GM10847 (cell line): Measurements from ENCODE around the gene IL31RA.

Experiments
- POLR2A ChIP-seq: IDR thresholded peaks from 2 replicates; pipeline ENCODE4 v1.6.1; 2011; ENCODE audit not compliant: insufficient read length; ENCODE audit errors: extremely low read depth

Gene IL31RA

DNA sequence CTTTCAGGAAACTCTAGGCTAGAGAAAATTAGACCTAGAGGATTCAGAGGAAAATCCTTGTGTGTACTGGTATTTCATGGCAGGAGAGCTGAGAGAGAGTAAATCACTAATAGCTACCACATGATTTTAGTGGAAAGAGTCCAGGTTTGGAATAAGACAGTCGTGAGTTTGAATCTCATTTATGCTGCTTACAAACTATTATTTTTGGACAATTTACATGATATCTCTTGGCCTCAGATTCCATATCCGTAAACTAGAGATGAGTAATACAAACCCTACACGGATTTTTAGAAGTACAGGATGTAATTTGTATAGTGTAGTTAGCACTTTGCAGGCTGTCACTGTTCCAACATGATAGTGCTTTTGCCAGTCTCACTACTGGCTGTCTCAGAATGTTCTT is 2.7 kb downstream of the IL31RA start:
- no peak for TF ChIP-seq POLR2A

DNA sequence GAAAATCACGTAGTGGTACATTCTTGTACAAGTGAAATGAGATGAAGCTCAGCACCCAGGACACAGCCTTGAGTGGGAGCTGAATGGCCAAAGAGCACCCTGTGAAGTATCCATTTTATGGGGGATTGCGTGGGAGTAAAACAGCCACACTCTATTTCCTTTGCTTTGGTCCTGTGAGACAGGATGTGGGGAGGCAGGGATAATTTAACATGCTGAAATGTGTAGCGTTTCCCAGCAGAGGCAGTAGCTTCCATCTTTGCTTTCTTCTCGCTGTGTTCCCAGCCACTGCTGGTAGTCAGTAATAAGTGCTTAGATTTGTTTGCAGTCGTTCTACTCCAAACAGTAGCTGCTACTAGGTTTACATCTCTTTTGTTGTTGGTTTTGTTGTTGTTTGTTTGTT is 4.4 kb downstream of the IL31RA start:
- no peak for TF ChIP-seq POLR2A

DNA sequence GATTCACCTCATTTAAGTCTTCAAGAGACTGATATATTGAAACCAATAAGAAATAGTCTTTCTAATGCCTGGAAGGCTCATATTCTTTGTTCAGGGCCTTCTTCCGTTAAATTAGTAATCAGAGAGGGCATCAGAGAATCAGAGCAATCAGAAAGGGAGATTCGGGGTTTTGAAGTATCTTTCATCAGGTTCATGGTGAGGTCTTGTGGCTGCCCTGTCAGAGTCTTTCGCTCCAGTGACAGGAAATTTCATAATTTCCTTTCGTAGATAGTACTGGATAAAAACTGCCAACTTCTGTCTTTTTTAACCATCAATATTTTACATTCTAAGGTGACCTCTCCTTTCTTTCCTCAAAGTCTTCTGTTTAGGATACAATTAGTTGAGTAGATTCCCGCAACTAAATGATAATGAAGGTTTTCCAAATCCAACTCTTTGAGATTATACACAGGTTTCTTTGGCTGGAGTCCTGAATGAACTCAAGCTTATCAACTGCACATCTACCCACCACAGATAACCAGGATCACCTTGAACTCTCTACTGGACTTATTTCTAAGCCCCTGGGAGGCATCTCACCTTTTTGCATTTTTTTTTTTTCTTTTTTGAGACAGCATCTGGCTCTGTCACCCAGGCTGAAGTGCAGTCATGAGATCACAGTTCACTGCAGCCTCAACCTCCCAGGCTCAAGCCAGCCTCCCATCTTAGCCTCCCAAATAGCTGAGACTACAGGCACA is 5.5 kb downstream of the IL31RA start:
- TF ChIP-seq POLR2A, result no peak

DNA sequence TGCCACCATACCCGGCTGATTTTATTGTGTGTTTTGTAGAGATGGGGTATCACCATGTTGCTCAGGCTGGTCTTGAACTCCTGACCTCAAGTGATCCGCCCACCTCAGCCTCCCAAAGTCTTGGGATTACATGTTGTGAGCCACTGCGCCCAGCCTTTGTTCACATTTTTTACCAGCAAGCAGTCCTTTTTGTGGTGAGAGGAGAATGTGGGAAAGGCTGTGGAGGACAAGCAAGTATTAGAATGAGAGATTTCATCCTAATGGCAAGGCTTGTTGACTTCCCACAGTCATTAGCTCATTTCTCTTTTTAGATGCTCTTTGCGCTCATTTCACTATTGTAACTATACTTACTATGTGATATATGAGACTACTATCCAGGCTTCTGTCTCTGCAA is 6.1 kb downstream of the IL31RA start:
- TF ChIP-seq POLR2A, result no peak

DNA sequence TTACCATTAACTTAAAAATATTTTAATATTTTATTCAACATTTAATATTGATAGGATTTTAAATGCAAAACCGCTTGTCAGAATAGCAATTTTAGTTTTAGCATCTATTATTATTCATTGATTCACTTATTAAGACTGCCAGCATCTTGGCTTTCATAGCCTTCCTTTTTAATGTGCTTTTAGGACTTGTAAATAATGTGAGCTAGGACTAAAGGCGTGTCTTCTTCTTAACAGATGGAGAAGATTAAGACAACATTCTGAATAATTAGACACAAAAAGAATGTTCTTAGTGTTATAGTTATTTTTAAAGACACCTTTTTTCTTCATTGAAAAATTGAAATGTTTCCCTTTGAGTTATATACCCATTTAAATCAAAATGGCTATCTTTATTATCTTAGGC is 6.9 kb downstream of the IL31RA start:
- no peak for TF ChIP-seq POLR2A

DNA sequence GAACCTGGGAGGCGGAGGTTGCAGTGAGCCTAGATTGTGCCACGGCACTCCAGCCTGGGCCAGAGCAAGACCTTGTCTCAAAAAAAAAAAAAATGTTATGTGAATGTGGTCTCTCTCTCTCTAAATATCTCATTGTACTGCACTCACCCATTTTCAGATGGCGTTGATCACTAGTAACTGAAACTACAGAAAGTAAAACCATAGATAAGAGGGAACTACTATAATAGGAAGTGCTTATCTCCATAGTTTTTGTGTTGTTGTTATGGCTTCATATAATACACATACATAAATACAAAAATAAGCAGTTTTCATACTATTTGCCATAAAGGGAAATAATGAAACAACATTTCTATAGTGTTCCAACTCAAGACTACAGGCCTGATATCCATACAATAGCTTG is 9.1 kb downstream of the IL31RA start:
- no peak for TF ChIP-seq POLR2A

DNA sequence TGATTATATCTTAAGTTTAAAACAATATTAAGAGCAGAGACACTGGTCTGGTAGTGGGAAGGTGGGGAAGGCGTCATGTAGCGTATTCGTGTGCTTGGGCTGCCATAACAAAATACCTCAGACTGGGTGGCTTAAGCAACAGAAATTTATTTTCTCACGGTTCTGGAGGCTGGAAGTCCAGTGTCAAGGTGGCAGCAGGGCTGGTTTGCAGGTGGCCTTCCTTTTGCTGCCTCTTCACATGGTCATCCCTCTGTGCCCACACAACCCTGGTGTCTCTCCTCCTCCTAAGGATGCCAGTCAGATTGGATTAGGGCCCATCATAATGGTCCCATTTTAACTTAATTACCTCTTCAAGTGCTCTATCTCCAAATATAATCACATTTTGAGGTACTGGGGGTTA is 9.6 kb downstream of the IL31RA start:
- TF ChIP-seq POLR2A, result no peak

DNA sequence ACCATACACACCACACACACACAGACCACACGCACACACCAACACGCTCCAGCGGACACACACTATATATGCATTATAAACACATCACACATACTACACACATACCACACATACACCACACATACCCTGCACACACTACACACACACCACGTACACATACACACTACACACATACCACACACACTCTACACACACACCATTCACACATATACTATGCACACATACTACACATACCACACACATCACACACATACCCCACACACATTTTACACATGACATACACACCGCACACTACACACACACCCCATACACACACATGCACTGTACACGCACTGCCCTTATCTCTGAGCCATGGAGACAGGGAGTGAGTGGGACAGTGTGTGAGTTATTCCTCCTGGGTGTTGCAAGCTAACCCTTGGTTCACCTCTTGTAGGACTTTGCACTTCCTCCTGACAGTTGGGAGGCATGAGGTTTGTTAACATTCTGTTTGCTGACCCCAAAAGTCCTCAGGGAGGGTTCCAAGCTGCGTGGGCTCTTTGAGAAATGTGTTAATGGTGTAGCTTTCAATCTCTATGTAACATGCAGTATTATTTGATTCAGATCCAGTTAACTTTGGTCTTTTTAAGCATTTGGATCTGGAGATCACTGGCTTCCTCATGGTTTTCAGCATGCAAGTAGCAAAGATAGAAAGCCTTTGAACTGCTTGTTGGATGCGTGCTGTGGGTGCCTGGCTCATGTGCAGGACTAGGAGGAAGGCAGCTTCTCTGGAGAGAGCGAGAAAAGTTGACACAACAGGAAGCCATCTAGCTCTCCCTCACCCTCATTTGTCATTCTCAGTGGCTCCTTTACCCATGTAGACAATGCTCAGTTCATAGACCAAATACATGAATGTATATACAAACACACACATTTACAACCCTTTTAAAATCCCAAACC is 13.7 kb downstream of the IL31RA start:
- TF ChIP-seq POLR2A, result no peak

DNA sequence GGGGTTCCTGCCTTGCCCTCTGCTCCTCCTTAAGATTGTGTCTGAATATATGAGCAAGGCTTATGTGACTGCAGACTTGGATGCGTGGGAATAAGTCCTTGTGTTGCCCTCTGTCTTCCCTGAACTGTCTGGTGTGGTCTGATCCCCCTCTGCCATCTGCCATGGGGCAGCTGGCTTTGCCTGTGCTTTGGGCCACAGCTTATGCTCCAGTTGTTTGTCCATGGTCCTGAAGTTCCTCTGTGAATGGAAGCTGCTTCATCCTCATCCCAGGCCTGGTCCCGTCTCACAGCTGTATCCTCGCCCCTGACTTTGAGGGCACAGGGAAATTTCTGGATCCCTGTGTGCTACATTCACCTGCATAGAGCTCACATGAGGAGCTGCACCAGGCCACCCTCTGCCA is 14.7 kb downstream of the IL31RA start:
- TF ChIP-seq POLR2A, result no peak

DNA sequence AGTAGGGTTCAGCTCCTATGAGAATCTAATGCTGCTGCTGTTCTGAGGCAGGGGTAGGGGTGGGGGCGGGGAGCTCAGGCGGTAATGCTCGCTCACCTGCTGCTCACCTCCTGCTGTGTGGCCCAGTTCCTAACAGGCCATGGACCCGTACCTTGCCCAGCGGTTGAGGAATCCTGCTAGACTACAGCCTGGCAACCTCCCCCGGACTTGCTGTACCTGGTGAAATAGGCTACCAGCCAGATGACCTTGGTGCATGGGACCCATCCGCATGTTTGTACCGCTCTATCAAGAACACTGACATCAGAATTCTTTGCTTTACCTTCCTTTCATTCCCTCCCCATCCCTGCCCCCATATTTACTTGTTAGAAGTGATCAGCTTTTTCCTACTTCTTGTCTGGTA is 15.3 kb downstream of the IL31RA start:
- no peak for TF ChIP-seq POLR2A

DNA sequence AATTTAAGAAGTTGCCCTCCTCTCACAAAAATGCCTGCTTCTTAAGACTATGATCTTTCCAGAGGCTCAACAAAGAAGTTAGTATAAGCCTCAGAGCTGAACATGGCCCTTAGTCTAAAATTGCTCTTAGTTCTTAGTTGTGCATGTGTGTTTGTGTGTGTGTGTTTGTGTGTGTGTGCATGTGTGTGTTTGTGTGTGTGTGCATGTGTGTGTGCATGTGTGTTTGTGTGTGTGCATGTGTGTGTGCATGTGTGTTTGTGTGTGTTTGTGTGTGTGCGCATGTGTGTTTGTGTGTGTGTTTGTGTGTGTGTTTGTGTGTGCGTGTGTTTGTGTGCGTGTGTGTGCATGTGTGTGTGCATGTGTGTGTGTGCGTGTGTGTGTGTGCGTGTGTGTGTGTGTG is 15.8 kb downstream of the IL31RA start:
- no peak for TF ChIP-seq POLR2A

DNA sequence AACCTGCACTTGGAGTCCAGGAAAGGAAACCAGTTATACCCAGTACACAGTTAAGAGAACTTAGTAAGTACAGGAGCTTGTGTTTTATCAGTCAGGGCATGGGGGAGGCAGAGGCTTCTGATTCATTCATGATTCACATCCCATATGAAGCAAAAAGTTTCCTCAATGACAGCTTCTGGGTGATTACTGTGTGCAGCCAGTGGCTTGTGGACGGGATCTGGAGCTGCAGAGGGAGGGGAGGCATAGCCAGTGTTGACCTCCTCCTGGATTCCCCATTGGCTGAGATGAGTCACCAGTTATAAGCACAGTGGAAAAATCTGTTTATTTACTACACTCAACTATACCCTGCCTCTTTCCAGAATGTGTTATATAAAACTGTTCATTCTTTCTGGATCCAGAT is 17.7 kb downstream of the IL31RA start:
- no peak for TF ChIP-seq POLR2A

DNA sequence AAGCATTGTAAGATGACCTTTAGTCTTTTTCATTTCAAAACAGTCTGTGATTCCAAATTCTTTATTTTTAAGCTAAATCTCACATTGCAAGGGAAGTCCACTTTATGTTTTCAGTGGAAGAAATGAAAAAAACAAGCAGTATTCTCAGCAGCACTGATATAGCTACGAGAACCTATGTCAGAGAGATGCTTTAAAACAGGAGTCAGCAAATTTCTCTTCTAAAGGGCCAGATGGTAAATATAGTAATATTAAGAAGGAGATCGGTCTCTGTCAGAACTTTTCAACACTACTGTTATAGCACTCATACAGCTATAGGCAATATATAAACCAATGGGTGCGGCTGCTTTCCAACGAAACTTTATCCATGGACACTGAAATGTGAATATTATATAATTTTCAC is 18.7 kb downstream of the IL31RA start:
- TF ChIP-seq POLR2A, result no peak

DNA sequence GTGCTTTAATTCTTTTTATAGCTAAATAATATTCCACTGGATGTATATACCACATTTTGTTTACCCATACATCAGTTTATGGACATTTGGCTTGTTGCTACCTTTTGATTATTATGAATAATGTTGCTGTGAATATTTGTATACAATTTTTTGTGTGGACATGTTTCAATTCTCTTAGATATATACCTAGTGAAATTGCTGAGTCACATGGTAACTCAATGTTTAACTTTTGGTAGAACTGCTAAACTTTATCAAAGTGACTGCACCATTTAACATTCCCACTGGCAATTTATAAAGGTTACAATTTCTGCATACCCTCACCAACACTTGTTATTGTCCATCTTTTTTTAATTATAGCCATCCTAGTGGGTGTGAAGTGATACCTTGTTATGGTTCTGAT is 22.1 kb downstream of the IL31RA start:
- TF ChIP-seq POLR2A, result no peak

DNA sequence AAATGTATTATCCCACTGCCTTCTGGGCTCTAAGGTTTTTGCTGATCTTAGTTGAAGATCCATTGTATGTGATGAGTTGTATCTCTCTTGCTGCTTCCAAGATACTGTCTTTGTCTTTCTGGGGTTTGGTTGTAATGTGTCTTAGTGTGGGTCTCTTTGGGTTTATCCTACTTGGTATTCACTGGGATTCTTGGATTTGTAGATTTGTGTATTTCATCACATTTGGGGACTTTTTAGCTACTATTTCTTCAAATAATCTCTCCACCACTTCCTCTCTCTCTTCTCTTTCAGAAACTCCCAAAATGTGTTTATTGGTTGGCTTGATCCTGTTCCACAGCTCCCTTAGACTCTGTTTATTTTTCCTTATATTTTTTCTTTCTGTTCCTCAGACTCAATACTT is 26.5 kb downstream of the IL31RA start:
- no peak for TF ChIP-seq POLR2A

DNA sequence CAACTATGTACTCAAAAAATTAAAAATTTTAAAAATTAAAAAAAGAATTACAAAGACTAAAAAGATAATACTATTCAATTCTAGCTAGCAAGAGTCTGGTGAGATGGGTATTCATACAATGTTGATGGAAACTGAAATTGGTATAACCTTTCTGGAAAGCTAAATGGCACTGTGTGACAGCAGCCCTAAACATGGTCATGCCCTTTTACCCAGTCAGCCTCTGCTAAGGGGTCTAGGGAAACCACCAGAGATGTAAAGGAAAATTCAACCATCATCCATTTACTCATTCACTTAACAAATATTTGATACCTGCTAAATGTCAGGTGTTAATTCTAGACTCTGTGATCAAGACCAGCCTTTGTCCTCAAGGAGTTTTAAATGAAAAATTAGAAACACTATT is 29.3 kb downstream of the IL31RA start:
- no peak for TF ChIP-seq POLR2A
